SKM-1 treated with dmso at 0.1 percent for 144 hours (cell line): ENCODE results near the gene ECT2.
"Not testable (repeated sequence)": the region's sequence is repeated elsewhere in the genome, so short reads cannot be mapped to it uniquely, and the experiment has no call there.

Source experiments
- DNase-seq: peaks from one replicate; lab custom pipeline; 2025; ENCODE audit not compliant: unreplicated experiment; lab: John Stamatoyannopoulos, UW

ECT2 gene

DNA sequence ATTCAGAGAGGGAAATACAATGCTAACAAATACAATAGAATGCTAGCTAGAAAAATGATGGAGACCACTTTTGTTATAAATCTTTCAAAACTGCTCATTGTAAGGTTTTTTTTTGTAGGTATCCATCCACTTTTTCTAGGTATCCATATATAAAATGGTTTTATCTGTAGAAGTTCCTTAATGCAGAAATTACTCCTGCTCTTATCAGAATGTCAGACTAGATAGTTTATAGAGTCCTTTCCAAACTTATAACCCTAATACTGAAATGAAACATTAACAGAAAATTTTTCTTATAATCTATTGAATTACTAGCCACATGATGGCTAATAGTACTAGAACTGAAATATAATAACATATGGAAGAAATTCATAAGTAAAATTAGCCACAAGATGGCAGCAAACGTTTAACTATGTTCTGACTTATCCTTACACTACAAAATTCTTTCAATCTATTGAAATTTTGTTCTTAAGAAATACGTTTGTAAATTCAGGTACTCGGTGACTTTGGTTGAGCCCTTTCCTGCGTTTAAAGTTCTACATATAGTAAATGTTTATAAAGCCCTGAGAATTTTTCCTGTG, 58.5 kb downstream of the ECT2 start:
- DNase-seq, result no peak

DNA sequence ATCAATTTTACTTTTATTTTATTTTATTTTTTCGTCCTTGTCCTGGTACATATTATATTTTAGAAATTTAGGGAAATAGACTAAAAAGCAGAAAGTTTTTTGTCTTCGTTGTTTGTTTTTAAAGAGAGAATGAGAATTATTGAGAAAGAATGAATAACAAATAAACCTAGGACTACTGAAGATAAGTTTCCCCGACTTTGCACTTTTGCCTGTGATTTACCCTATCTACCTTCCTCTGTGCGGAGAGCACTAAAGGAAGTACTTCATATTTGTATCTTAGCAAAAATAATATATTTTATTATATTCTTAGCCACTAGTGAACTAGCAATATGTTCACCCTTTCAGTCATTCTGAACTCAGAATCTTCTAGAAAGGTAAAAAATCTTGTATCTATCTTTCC, 60.6 kb downstream of the ECT2 start:
- DNase-seq, result no peak

DNA sequence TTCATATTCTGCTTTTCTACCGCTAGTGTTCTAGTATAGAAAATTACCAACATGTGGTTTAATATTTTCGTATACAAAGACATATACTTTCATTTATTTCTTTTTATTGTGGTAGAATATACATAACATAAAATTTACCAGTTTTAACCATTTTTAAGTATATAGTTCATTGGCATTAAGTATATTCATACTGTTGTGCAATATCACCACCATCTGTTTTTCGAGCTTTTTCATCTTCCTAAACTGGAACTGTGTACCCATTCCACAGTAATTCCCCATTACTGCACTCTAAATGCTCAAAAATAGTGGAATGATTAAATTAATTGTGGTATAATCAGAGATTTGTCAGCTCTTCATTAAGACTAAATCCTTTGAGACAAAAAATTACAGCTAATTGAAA, 62.9 kb downstream of the ECT2 start:
- DNase-seq, result no peak

DNA sequence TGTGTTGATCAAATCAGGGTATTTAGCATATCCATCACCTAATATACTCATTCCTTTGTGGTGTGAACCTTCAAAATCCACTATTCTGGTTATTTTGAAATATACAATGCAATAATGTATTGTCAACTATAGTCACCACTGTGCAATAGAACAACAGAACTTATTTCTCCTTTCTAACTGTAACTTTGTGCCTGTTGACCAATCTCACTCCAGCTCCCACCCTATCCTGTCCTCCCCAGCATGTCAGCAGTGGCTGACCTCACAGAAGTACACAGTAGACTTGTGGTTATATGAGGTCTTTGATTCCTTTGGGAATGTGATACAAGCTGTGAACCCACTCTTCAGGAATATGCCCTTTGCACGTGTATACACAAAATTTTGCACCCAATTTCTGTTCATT, 64.2 kb downstream of the ECT2 start:
- DNase-seq, result no peak

DNA sequence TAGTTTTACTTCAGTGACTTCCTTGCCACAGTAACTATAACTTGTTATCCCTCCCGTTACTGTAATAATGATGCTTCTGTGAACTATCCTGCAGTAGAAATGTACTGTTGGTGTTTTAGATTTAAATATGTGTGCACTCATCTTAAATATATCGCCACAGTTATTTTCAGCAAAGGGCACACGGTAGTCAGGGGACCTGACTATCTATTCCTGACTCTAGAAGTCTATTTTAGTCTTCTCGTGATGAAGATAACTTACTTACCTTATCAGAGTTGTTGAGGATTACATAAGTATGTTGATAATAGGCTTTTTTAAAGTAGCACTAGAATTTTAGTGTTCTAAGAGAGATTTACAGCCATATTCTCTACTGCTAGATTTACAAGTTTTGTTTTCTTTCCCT, 65.3 kb downstream of the ECT2 start:
- DNase-seq, result no peak

DNA sequence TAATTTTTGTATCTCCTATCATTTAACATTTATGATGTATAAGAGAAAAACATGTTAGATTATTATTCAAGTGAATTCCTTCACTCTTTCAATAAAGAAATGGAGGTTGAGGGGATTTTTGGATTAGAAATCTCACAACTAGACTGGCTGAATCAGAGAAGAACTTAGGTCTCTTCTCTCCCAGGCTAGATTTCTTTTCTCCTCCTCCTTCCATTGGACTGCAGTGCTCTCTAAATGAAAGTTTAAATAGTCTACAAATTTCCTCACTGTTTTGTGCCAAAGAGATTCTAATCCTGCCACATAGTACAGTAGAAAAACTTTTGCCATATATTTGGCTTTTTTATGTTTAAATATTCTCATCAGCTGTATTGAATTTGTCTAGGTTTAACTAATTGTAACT, 65.8 kb downstream of the ECT2 start:
- no peak for DNase-seq

DNA sequence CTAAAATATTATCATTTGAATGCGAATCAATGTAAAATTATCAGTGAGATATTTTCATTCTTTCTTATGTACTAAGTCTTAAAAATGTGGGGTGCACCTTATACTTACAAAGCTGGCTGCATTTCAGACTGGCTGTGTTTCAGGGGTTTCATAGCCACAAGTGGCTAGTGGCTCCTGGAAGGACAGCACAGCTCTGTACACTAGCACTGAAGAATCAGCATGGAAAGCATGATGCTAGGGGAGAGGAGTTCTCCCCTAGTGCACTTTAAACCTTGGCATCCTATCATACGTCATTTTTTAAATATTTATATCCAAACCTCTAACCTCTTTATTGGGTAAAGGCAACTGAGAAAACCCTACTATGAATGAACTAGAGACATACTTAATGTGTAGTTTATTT, 66.4 kb downstream of the ECT2 start:
- DNase-seq, result no peak

DNA sequence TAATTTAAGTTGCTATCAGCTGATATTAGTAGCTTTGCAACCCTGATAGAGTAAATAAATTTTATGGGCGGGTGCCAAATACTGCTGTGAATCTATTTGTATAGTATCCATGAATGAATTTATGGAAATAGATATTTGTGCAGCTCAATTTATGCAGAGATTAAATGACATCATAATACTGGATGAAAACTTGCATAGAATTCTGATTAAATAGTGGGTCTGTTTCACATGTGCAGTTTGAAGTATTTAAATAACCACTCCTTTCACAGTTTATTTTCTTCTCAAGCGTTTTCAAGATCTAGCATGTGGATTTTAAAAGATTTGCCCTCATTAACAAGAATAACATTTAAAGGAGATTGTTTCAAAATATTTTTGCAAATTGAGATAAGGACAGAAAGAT, 70.0 kb downstream of the ECT2 start:
- no peak for DNase-seq

DNA sequence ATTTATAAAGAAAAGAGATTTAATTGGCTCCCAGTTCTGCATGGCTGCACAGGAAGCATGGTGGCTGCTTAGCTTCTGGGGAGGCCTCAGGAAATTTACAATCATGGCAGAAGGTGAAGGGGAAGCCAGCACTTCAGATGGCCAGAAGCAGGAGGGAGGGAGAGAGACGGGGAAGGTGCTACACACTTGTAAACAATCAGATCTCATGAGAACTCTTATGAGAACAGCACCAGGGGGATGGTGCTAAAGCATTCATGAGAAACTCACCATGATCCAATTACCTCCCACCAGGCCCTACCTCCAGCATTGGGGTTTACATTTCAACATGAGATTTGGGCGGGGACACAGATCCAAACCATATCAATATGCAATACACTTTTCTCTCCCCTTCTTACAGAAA, 73.7 kb downstream of the ECT2 start:
- DNase-seq, result no peak

DNA sequence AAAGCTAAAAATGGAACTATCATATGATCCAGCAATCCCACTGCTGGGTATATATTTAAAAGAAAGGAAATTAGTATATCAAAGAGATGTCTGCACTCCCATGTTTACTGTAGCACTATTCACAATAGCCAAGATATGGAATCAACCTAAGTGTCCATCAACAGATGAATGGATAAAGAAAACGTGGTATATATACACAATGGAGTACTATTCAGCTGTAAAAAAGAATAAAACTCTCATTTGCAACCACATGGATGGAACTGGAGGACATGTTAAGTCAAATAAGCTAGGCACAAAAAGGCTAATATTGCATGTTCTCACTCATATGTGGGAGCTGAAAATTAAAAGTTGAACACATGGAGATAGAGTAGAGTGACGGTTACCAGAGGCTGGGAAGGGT, 76.7 kb downstream of the ECT2 start:
- DNase-seq, result not testable (repeated sequence)

DNA sequence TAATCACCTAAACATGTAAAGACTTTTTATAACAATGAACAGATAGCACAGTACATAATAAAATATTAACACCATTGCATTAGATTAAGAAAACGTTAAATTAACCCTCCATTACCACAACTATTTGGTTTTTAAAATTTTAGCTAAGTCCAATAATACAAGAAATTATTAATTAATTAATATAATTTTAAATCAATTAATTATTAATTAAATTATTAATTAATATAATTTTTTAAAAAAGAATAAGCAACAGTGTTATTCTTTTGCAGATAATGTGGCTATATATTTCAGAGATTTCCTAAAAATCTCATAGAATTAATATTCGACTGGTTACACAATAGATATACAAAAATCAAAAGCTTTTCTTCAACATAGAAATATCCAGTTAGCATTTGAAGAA, 82.5 kb downstream of the ECT2 start:
- no peak for DNase-seq

DNA sequence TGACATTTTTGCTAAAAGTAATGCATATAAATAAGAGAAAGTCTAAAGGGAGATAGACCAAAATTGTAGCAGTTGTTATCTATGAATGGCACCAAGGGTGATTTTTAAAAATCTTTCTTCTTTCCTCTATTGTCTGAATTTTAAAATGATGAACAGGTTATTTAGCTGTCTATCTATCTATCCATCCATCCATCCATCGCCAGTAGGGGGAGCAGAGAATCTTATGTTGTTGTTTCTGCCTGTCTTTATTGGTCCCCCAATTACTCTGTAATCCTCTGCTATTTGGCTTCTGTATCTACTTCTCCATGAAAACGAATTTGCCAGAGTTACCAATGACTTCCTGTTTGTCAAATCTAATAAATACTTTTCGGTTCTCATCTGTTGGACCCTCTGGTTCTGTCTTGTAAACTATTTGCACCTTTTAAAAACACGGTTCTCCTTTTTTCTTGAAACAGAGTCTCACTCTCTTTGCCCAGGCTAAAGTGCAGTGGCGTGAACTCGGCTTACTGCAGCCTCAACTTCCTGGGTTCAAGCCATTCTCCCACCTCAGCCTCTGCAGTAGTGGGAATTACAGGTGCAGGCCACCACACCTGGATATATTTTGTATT, 86.0 kb downstream of the ECT2 start:
- peak; percentile 14 for DNase-seq

DNA sequence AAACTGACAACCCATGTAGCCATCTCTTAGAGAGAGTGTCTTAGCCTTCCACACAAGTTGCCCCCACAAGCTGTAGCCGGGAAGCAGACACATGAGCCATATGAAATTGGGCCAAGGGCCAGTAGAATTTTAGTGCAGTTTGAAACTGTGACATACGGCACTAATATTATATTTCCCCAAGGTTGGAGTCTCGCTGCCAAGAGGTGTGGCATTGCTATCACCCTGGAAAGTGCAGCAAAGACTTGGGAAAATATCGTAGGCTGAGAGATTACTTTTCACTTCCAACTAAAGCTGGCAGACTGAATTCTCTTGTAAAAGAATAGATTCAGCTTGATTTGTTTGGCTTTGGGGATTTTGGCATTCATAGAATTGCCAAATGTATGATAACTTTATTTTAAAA, 89.2 kb downstream of the ECT2 start:
- DNase-seq, result no peak

DNA sequence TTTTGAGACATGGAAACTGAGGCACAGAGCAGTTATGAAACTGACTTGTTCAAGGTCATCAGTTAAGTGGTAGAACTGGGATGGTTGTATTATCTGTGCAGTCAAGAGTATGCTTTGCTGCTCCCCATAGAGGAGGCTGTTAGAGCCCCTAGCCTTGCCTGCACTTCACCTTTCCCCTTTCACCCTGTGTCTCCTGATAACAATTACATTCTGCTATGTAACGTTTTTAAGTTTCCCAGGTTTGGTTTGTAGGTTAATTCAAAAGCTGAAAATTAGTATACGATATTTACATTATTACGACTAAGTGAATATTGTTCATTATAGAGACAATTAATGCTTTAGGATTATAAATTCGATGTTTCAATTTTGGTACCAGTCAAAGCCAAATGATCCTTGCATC, 89.9 kb downstream of the ECT2 start:
- no peak for DNase-seq

DNA sequence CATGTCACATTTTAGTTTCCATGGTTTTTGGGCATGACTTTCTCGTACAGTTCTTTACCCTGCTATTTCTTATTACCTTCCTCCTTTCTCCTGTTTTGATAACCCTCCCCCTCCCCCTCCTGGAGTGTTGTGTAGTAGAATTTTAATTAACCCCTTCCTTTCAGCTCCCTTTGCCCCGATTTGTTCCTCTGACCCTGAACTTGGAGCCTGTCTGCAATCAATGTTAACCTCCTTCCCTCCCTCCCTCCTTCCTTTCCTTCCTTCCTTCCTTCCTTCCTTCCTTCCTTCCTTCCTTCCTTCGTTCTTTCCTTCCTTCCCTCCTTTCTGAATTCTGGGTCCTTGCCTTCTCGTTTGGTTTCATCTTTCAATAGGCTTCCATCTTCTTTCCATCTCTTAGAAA, 90.4 kb downstream of the ECT2 start:
- DNase-seq, result no peak

DNA sequence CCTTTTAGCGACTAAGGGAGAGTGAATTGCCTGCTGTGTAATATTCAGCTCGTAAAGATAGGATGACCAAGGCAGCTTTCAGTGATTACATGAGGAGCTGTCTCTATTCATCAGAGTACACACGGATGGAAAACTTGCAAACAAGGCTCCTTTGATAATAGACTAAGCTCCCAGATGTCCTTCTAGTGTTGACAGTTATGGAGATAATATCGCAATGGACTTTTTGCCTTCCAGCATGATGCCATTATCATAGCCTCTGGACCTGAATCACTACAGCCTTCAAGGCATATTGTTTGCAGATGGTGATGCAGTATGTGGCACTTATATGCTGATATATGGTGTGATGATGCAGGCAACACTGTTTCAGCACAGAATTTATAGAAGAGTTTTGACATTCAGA, 93.9 kb downstream of the ECT2 start:
- DNase-seq, result no peak

DNA sequence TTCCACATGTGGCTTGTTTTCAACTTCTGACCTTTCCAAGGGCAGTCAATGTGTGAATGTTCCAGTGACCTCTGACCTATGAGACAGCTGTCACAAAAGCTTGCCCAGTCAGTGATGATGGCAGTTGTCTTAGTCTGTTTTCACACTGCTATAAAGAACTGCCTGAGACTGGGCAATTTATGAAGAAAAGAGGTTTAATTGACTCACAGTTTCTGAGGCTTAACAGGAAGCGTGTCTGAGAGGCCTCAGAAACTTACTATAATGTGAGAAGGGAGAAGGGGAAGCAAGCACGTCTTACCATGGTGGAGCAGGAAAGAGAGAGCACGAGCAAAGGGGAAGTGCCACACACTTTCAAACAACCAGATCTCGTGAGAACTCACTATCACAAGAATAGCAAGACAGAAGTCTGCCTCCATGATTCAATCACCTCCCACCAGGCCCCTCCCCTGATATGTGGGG, 95.6 kb downstream of the ECT2 start:
- DNase-seq, result peak; percentile 53

DNA sequence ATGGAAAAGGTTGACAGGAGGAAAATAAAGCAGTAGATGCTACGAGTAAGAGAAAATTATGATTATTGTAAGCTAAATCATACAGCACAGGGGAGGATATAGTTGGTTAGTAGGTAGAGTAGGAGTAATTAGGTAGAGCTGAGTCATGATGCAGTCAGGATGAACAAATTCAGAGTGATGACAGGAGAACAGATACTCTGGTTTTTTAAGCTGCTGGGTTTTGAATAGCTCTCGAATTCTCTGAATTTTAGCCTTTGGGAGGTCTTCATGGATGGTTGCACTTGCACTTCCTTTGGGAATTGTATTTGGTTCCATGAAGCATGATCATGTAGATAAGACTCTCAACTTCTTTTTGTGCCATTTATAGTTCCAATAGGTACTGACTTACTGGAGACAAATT, 96.2 kb downstream of the ECT2 start:
- no peak for DNase-seq

DNA sequence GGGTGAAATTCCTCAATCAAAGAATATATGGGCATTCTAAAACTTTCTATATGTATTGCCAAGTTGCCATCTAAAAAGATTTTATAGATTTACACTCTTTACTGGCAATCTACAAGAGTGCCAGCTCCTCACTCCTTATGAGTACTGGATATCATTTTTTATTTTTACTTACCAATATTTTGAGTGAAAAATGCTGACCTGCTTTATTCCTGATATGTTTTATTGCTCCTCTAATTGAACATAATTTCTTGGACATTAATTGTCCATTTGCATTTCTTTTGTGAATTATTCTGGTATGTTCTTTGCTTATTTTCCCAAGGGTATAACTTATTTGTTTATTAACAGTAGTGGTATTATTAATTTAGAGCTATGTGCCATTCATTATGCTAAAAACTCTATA, 96.8 kb downstream of the ECT2 start:
- no peak for DNase-seq

DNA sequence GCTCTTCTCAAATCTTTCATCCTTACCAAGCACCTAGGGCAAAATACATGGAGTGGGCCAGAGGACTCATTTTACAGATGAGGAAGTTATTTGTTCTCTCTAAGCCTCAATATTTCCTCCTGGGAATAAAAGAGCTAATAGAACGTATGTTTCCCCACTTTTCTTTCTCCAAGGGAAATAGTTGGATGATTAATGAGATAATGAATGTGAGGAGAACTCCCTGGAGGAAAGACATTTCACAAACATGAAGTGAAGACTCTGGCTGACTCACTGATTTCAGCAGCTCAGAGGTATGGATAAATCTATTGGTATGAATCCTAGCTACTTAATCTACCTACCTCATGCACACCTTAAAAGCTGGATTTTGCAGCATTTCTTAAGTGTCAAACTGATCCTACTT, 98.4 kb downstream of the ECT2 start:
- no peak for DNase-seq

DNA sequence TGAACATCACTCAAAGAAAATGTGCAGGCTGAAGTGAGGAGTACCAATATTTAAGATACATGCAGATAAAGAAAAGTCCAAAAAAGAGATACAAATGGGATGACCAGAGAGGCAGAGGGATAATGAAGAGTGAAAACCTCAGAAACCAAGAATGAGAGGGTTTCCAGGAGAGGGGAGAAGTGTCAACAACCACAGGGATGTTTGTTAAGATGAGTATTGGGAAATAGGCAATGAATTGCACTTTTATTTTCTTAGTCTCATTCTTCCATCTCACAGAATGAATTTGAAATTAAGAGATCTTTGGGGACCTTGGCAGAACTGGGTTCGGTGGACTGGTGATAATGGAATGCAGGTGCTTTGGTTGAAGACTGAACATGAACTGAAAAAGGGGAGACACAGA, 102.5 kb downstream of the ECT2 start:
- no peak for DNase-seq

DNA sequence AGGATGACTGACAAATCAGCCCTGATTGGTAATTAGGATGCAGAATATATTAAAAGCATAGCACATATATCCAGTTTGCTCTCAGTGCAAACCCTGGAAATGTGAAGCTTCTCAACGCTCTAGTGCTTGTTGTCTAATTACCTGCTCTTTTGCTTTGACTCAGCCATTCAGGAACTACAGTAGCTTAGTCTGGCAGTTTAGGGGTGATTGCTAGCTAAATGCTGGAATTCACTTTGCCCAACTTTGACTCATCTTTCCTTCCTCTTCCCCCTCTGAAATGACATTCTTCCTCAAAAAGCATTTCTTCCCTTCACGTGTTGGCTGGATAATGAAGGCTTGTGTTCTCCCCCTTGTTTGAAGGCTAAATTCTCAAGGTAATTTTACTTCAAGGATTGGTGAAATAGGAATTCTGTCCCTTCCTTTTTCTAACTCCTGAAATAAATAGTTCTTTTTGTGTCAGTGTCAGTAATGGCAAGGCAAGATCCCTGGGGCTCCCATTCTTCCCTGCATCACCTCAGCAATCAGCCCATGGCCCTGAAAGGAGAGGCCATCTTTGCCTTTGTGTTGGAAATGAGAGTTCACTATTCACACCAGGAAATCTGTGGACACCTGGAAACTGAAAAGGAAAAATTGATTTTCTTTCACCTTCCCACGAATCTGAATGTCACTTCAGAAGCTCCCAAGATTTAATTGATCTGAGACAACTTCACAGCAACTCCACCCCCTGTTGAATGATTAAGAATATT, 103.6 kb downstream of the ECT2 start:
- no peak for DNase-seq

DNA sequence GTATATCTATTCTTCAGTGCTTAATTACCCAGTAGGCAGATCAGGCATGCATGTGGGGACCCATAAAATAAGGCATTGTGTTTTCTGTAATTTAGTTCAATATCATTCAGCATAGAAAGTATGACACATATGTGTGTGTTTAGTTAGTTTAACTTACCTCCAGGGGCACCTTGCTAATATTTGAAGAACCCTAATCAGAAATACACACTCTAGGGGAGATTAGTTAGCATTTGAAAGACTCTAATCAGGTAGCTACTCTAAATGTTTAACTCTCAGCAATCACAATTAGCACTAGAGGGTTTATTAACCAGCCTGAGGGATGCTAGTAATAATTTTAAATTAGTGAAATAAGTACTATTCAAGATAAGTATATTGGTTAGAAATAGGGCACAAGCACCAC, 104.5 kb downstream of the ECT2 start:
- no peak for DNase-seq
